GM19351 (cell line): ENCODE measurements around the gene EGF.

Experiments
- ATAC-seq: cut with Tn5 transposase; IDR thresholded peaks from one replicate; pipeline ENCODE4 v1.9.1; 2021; ENCODE audit warnings: mild to moderate bottlenecking, moderate library complexity; ENCODE audit not compliant: unreplicated experiment

Gene EGF

GRCh38 chr4:109989618-109990017 is 76.9 kb downstream of the EGF start:
- no peak for ATAC-seq

GRCh38 chr4:109990261-109991257 is 77.9 kb downstream of the EGF start:
- ATAC-seq, result peak; percentile 80

- ATAC-seq, result no peak
These were observed 80.4 kb downstream of the EGF start for GRCh38 chr4:109993116-109993515.

GRCh38 chr4:109994415-109994827 is 81.7 kb downstream of the EGF start:
- ATAC-seq, result peak; percentile 54

- no peak for ATAC-seq
These were observed 83.8 kb downstream of the EGF start for GRCh38 chr4:109996526-109996925.

GRCh38 chr4:109998867-109999584 is 86.3 kb downstream of the EGF start:
- ATAC-seq, result peak; percentile 38

GRCh38 chr4:109999585-109999912 is 86.9 kb downstream of the EGF start:
- no peak for ATAC-seq

- ATAC-seq, result no peak
These were observed 89.6 kb downstream of the EGF start for GRCh38 chr4:110002326-110002725.

GRCh38 chr4:110003401-110004187 is 90.9 kb downstream of the EGF start:
- no peak for ATAC-seq

- no peak for ATAC-seq
These were observed 91.9 kb downstream of the EGF start for GRCh38 chr4:110004556-110004955.

GRCh38 chr4:110005461-110006056 is 92.9 kb downstream of the EGF start:
- peak; percentile 90 for ATAC-seq

GRCh38 chr4:110007217-110007616 is 94.5 kb downstream of the EGF start:
- ATAC-seq, result no peak

GRCh38 chr4:110008540-110008939 is 95.9 kb downstream of the EGF start:
- no peak for ATAC-seq

- ATAC-seq, result no peak
These were observed 96.9 kb downstream of the EGF start for GRCh38 chr4:110009550-110009949.

- ATAC-seq, result no peak
These were observed 98.1 kb downstream of the EGF start for GRCh38 chr4:110010797-110011196.

- no peak for ATAC-seq
These were observed 100.2 kb downstream of the EGF start for GRCh38 chr4:110012917-110013316.

- ATAC-seq, result no peak
These were observed 101.5 kb downstream of the EGF start for GRCh38 chr4:110014233-110014632.

GRCh38 chr4:110019153-110019552 is 106.5 kb downstream of the EGF start:
- no peak for ATAC-seq

GRCh38 chr4:110020139-110020538 is 107.5 kb downstream of the EGF start:
- no peak for ATAC-seq

GRCh38 chr4:110020646-110021443 is 108.2 kb downstream of the EGF start:
- no peak for ATAC-seq
